Left renal pelvis (tissue), 4 donors: ENCODE data around the gene LIMCH1. TPM values are rescaled to one million over a fixed set of nuclear protein-coding genes. Genes with fewer than 3 reads are reported as not detected.

Source experiments
- DNase-seq, 4 donors: peaks; one replicate each; pipeline ENCODE4 v3.0.0-alpha.2; 2013; ENCODE audit warnings: low read depth in 4 of 4, low spot score in 3 of 4
- polyA plus RNA-seq, 4 donors: library from polyadenylated mRNA; unstranded; fragments of 120-200 nt; gene quantifications; one replicate each; pipeline ENCODE4 v1.2.1, GENCODE V29; 2013; ENCODE audit not compliant: insufficient read length in 4 of 4

The LIMCH1 gene
- polyA plus RNA-seq, 4 donors, result 42.6 to 125 (median 105) TPM

GRCh38 chr4:41556526-41556925 lies 18.6 kb downstream of the LIMCH1 start:
- no peak for DNase-seq

- no peak for DNase-seq
These were observed 22.1 kb downstream of the LIMCH1 start for GRCh38 chr4:41559940-41560516.

GRCh38 chr4:41561244-41561643 lies 23.3 kb downstream of the LIMCH1 start:
- DNase-seq, result no peak

GRCh38 chr4:41567186-41567585 lies 29.2 kb downstream of the LIMCH1 start:
- DNase-seq, result no peak

GRCh38 chr4:41568363-41568762 lies 30.4 kb downstream of the LIMCH1 start:
- DNase-seq, result no peak

- peak in 1 of 4 donors; percentile 26 for DNase-seq
These were observed 32.0 kb downstream of the LIMCH1 start for GRCh38 chr4:41569961-41570360.

GRCh38 chr4:41571422-41571821 lies 33.5 kb downstream of the LIMCH1 start:
- DNase-seq, result no peak

GRCh38 chr4:41572516-41572915 lies 34.6 kb downstream of the LIMCH1 start:
- DNase-seq, result no peak

GRCh38 chr4:41572956-41573355 lies 35.0 kb downstream of the LIMCH1 start:
- no peak for DNase-seq

GRCh38 chr4:41573502-41574001 lies 35.6 kb downstream of the LIMCH1 start:
- DNase-seq, result no peak

- no peak for DNase-seq
These were observed 37.2 kb downstream of the LIMCH1 start for GRCh38 chr4:41575207-41575606.

GRCh38 chr4:41575665-41576064 lies 37.7 kb downstream of the LIMCH1 start:
- DNase-seq, result no peak

- DNase-seq, result no peak
These were observed 41.1 kb downstream of the LIMCH1 start for GRCh38 chr4:41579043-41579442.

- no peak for DNase-seq
These were observed 41.6 kb downstream of the LIMCH1 start for GRCh38 chr4:41579526-41579925.

GRCh38 chr4:41580007-41580406 lies 42.0 kb downstream of the LIMCH1 start:
- no peak for DNase-seq

- no peak for DNase-seq
These were observed 48.8 kb downstream of the LIMCH1 start for GRCh38 chr4:41586675-41587225.

GRCh38 chr4:41587286-41587685 lies 49.3 kb downstream of the LIMCH1 start:
- DNase-seq, result no peak

- DNase-seq, result no peak
These were observed 52.6 kb downstream of the LIMCH1 start for GRCh38 chr4:41590591-41590990.

GRCh38 chr4:41594432-41594831 lies 56.5 kb downstream of the LIMCH1 start:
- no peak for DNase-seq

- DNase-seq, result no peak
These were observed 59.5 kb downstream of the LIMCH1 start for GRCh38 chr4:41597494-41597893.

- no peak for DNase-seq
These were observed 60.6 kb downstream of the LIMCH1 start for GRCh38 chr4:41598580-41598979.

- DNase-seq, result no peak
These were observed 61.3 kb downstream of the LIMCH1 start for GRCh38 chr4:41599192-41599786.
